Colonic mucosa (tissue), 4 donors: ENCODE results near the gene MLLT3. TPM values are rescaled to one million over a fixed set of nuclear protein-coding genes. Genes with fewer than 3 reads are reported as not detected.
A peak's percentile ranks its signal among the peaks of the same experiment; 100 is the strongest.

Experiments
- DNase-seq: peaks from one replicate; pipeline ENCODE4 v3.0.0-alpha.2; 2020
- H3K27ac ChIP-seq: fragments of 200-600 bp; one replicate; pipeline ENCODE4 v1.8.0; 2021
- H3K27me3 ChIP-seq: fragments of 200-600 bp; one replicate; pipeline ENCODE4 v1.8.0; 2021
- H3K36me3 ChIP-seq: fragments of 200-600 bp; one replicate; pipeline ENCODE4 v1.8.0; 2021
- H3K4me1 ChIP-seq: fragments of 200-600 bp; one replicate; pipeline ENCODE4 v1.8.0; 2021; ENCODE audit warnings: mild to moderate bottlenecking
- H3K4me3 ChIP-seq: fragments of 200-600 bp; one replicate; pipeline ENCODE4 v1.8.0; 2021
- H3K9ac ChIP-seq, 2 donors: one replicate each; pipeline ENCODE4 v1.7.0; 2013; ENCODE audit warnings: control low read depth in 2 of 2, low read depth in 2 of 2, low read length in 2 of 2
- H3K9me3 ChIP-seq: fragments of 200-600 bp; one replicate; pipeline ENCODE4 v1.8.0; 2021
- intact Hi-C: fragments of 100-400 bp; cut with DNase I; formaldehyde crosslinking; loops from one replicate; pipeline ENCODE4 v1.14.1; 2022
- total RNA-seq, 2 donors: library from RNA; stranded (reverse); fragmentation: NEBNext Ultra II Directional in 1 of 2; extraction: Animal tissue kit (Norgen Biotek cat#: 25700) in 1 of 2; gene quantifications; one replicate each; pipeline ENCODE4 v1.2.1, GENCODE V29; 2021
- TF ChIP-seq, protein P1 (sequence below): fragments of 200-600 bp; IDR thresholded peaks from one replicate; pipeline ENCODE4 v1.8.0; 2022; ENCODE audit warnings: antibody characterized with exemption, mild to moderate bottlenecking
- donor health status: healthy.
- donor health status: DM: no; HTN: no; CAD: no.
- donor health status: DM: no; HTN: no; CAD: no.

Gene MLLT3
- total RNA-seq, 2 donors from 2014 or later = 44.6 to 65.2 TPM

DNA sequence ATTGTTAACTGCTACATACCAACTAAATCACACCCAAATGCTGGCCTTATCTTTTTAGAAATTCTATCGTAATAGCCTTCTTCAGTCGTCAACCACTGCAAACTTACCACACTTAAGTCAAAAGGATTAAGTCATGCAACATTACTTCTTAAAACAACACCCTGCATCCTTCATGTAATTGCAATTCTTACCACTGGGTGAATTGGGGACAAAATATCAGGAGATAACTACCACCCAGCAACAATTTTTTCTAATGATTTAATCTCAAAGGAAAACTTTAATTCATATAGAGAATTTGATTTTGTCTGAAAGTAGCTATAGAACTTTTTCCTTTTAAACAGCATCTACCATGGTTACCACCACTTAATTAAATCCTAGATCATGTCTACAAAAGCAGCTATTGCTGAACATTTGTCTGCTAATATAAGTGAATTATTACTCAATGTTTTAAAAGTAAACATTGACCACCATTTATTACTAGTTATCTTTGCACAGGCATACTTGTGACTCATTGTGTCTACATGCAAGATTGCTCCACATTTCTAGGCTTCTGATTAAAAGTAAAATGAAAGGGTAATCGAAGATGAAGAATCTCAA is 10.5 kb downstream of the MLLT3 start:
- no peak for DNase-seq
- no peaks in the 10 kb centered on the region for H3K9me3 ChIP-seq
- H3K4me3 ChIP-seq = no peak overlapping the region
- H3K4me1 ChIP-seq = no peaks in the 10 kb centered on the region
- TF ChIP-seq, protein P1, sequence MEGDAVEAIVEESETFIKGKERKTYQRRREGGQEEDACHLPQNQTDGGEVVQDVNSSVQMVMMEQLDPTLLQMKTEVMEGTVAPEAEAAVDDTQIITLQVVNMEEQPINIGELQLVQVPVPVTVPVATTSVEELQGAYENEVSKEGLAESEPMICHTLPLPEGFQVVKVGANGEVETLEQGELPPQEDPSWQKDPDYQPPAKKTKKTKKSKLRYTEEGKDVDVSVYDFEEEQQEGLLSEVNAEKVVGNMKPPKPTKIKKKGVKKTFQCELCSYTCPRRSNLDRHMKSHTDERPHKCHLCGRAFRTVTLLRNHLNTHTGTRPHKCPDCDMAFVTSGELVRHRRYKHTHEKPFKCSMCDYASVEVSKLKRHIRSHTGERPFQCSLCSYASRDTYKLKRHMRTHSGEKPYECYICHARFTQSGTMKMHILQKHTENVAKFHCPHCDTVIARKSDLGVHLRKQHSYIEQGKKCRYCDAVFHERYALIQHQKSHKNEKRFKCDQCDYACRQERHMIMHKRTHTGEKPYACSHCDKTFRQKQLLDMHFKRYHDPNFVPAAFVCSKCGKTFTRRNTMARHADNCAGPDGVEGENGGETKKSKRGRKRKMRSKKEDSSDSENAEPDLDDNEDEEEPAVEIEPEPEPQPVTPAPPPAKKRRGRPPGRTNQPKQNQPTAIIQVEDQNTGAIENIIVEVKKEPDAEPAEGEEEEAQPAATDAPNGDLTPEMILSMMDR = no peak
- H3K27me3 ChIP-seq = no peaks in the 10 kb centered on the region
- no peak overlapping the region for H3K27ac ChIP-seq
- intact Hi-C loops = no loop called here
- no peak overlapping the region for H3K9ac ChIP-seq
- H3K36me3 ChIP-seq = no peaks in the 10 kb centered on the region

DNA sequence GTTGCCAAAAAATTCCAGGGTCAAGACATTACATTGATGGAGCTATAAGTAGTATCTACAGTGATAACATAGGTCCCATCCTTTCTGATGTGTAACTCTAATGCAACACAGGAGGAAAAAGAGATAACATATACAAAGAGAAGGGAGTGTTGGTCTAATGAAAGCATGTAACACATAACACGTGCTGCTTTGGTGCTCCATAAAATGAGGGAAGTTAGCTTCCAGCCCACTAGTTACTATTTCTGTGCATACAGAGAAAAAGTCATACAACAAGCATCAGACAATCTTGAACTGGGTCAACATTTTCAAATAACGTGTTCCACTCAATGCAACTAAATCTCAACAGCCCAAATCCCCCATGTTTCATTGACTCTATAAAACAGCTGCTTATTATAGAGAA is 11.7 kb downstream of the MLLT3 start:
- no peaks in the 10 kb centered on the region for H3K27me3 ChIP-seq
- H3K4me1 ChIP-seq = no peaks in the 10 kb centered on the region
- H3K9me3 ChIP-seq = no peaks in the 10 kb centered on the region
- no peak overlapping the region for H3K9ac ChIP-seq
- no peaks in the 10 kb centered on the region for H3K36me3 ChIP-seq
- H3K27ac ChIP-seq = no peak overlapping the region
- intact Hi-C loops = no loop called here
- no peak overlapping the region for H3K4me3 ChIP-seq
- TF ChIP-seq, protein P1 = no peak
- no peak for DNase-seq

DNA sequence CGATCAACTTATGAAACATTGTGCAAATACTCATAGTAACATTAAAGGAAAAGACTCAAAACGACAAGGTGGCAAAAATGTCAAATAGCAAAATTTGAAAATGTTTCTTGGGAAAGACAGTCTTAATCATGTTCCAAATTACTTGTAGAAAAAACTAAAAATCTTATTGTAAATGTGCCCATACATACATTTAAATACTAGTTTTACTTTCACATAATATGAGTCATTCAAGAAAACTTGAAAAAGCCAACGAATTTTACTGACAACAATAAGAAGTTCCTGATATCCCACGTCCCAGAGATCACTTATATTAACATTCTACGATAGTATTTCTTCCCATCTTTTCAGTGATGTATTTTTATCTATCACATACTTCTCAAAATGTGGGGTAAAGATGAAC is 13.7 kb downstream of the MLLT3 start:
- H3K4me1 ChIP-seq = no peaks in the 10 kb centered on the region
- no peaks in the 10 kb centered on the region for H3K36me3 ChIP-seq
- TF ChIP-seq, protein P1 = no peak
- H3K9ac ChIP-seq = no peak overlapping the region
- no peak overlapping the region for H3K4me3 ChIP-seq
- H3K9me3 ChIP-seq = no peaks in the 10 kb centered on the region
- H3K27me3 ChIP-seq = no peaks in the 10 kb centered on the region
- H3K27ac ChIP-seq = no peak overlapping the region
- intact Hi-C loops = no loop called here
- DNase-seq = no peak

DNA sequence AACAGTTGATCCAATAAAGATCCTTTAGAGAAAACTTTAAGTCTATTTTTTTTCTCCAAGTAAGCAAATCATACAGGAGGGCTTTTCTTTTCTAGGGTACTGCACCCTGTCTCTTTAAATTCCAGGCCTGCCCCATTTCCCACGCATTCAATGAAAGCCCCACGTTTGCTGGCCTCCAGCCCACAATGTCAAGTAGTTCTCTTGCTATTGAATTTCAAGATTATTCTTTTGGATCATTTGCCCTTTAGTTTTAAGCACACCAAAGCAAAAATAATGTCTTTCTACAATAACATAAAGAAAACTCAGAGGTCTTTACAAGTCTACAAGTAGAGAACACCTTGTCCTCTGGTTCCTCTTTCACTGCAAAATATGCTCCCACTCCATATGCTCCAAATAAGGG is 15.6 kb downstream of the MLLT3 start:
- DNase-seq = no peak
- Histone ChIP-seq H3K4me1 (no peaks in the 10 kb centered on the region), H3K27me3 (no peaks in the 10 kb centered on the region), H3K36me3 (no peaks in the 10 kb centered on the region), H3K9me3 (no peaks in the 10 kb centered on the region), H3K4me3 (no peak overlapping the region), H3K9ac (no peak overlapping the region), H3K27ac (no peak overlapping the region)
- TF ChIP-seq, protein P1 = no peak
- intact Hi-C loops = no loop called here

DNA sequence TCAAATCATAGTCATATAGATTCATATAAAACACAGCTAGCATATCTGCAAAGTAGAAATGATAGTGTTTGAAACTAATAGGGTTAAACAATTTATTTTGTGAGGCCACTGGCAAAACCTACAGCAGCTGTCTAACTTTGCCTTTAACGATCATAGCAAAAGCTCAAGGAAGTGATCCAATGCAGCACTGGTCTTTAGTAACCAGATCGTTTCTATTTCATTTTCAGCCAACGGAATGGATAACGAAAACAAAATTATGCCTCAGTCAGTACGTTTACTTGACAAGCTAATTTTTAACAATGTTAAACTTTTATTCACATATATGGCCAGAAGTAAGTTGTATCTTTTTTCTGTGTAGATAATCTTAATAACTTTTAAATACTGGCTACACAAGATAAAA is 17.7 kb downstream of the MLLT3 start:
- H3K27ac ChIP-seq = peak overlapping the region; percentile 30
- TF ChIP-seq, protein P1 = no peak
- no peaks in the 10 kb centered on the region for H3K27me3 ChIP-seq
- intact Hi-C loops = no loop called here
- no peaks in the 10 kb centered on the region for H3K36me3 ChIP-seq
- H3K9ac ChIP-seq = no peak overlapping the region
- no peak for DNase-seq
- H3K4me1 ChIP-seq = no peaks in the 10 kb centered on the region
- no peak overlapping the region for H3K4me3 ChIP-seq
- H3K9me3 ChIP-seq = no peaks in the 10 kb centered on the region
